HG03457 (cell line): ENCODE results near the gene RHOV.
"Not testable (repeated sequence)": the region's sequence is repeated elsewhere in the genome, so short reads cannot be mapped to it uniquely, and the experiment has no call there.

Source experiments
- ATAC-seq: cut with Tn5 transposase; IDR thresholded peaks from one replicate; pipeline ENCODE4 v1.9.1; 2021; ENCODE audit warnings: moderate number of reproducible peaks; ENCODE audit not compliant: unreplicated experiment

The RHOV gene

GRCh38 chr15:40875991-40876730, 2.1 kb upstream of the RHOV start:
- no peak for ATAC-seq

DNA sequence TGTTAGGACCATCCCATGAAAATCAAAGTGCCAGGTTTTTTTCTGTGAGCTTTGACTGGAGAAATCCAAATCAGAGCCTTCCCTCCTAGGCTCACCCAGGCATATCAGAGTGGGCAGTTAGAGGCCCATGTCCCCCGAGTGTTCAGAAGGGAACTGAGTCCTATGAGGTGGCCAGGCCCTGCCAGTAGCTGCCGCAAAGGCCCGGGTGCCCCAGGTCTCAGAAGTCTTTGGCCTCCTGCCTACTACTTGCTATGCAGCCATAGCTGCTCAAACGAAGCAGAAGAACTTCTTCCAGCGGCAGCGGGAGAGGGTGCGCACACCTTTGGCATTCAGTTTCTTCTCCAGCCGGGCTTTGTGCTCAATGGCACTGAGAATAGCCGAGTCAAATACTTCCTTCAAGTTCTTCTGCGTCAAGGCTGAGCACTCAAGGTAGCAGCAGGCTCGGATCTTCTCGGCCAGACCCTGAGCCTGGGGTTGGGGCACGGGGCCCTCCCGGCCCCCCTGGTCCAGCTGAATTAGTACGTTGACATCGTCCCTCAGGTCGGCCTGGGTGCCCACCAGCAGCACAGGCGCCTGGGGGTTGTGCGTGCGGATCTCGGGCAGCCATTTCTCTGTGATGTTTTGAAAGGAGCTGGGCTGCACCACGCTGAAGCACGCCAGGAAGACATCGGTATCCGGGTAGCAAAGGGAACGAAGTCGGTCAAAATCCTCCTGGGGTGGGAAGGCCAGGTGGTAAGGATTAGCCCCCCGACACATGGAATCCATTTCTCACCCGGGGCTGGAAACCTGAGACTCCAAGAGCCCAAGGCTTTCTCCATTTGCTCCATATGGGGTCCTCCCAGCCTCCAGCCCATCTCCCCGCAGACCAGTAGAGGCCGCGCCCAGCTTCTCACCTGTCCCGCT, 992 bp downstream of the RHOV start:
- no peak for ATAC-seq

- no peak for ATAC-seq
These were observed 2.1 kb downstream of the RHOV start for GRCh38 chr15:40871749-40872617.

GRCh38 chr15:40870716-40871115, 3.3 kb downstream of the RHOV start:
- ATAC-seq: no peak

GRCh38 chr15:40869686-40870085, 4.3 kb downstream of the RHOV start:
- ATAC-seq: no peak

DNA sequence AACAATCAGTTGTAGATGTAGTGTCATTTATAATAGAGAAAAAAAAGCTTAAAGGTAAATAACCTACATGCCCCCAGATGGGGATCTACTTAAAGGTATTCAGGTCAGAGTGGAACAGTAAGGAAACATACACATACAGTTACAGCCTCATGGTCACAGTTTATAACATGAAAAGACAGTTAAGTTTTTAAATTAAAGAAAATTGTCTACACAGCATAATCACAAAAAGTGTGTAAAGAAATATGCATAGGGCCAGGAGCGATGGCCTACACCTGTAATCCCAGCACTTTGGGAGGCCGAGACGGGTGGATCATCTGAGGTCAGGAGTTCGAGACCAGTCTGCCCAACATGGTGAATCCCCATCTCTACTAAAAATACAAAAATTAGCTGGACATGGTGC, 6.8 kb downstream of the RHOV start:
- ATAC-seq: no peak

GRCh38 chr15:40863660-40864270, 10.3 kb downstream of the RHOV start:
- no peak for ATAC-seq

DNA sequence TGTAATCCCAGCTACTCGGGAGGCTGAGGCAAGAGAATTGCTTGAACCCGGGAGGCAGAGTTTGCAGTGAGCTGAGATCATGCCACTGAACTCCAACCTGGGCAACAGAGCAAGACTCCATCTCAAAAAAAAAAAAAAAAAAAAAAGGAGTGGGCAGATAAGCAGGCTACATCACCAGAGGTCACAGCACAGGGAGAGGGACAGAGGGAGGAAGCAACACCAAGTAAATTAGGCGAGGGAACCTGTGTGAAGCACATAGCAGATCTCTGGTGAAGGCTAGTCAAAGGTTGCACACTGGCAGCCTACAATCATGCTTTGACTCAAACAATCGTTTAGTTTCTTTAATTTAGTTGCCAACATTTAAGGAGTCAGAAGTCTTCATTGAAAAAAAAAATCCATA, 12.9 kb downstream of the RHOV start:
- ATAC-seq: not testable (repeated sequence)

DNA sequence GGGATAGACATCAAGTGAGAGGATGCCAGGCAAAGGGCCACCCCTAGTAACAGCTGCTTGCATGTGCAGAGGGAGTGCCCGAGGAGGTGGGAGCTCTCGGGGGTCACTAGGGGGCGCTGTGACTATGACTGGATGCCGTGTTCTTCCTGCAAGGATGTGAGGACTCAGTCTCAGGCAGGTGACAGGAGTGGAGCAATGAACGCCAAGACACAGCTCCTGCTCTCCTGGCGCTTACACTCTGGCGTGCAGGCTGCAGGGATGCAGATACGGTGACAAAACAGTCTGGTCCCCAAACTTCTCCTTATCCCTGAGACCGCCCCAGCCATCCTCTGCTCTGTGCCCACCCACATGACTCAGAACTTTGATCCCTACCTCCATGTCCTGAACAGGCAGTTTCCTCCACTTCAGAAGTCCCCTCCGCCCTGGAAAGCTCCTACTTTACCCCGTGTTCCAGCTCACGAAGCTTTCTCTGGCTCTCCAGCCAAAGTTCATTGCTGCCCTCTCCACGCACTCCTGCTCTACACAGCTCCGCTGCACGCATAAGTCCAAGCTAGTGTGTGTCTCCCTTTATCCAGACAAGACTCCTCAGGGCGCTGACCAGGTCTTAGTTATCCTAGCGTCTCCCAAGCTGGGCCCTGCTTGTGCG, 14.7 kb downstream of the RHOV start:
- ATAC-seq: no peak

- no peak for ATAC-seq
These were observed 15.3 kb downstream of the RHOV start for GRCh38 chr15:40858706-40859105.

- no peak for ATAC-seq
These were observed 16.3 kb downstream of the RHOV start for GRCh38 chr15:40857601-40858341.

GRCh38 chr15:40856746-40857145, 17.3 kb downstream of the RHOV start:
- ATAC-seq: no peak

DNA sequence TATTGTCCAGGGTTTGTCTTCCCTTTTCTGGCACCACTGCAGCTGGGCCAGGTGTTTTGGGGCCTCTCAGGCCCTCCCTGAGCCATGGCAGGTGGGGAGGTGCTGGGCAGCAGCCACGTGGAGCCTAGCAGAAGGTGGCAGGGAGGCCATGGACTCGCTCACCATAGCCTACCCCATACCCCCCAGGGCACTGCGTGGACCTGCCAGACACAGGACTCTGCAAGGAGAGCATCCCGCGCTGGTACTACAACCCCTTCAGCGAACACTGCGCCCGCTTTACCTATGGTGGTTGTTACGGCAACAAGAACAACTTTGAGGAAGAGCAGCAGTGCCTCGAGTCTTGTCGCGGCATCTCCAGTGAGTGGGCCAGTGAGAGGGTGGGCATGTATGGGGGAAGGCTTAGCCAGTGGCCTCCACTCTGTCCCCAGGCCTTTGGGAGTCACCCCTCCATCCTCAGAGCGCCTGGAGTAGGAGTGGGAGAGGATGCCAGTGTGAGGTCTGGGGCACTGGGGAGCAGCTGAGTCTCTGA, 18.3 kb downstream of the RHOV start:
- no peak for ATAC-seq

DNA sequence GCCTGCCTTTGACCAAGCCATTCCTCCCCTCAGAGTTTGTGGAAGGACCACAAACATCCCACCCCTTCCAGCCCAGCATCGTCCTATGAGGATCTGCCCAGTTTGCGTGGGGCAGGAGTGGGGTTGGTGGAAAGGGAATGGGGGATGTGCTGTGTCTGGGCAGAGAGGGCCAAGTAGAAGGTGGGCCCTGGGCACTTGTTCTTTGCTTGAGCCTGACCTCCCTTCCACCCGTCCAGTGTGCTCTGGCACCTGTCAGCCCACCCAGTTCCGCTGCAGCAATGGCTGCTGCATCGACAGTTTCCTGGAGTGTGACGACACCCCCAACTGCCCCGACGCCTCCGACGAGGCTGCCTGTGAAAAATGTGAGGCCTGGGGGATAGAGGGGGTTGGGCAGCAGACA, 19.9 kb downstream of the RHOV start:
- no peak for ATAC-seq

- no peak for ATAC-seq
These were observed 20.7 kb downstream of the RHOV start for GRCh38 chr15:40853241-40853890.

DNA sequence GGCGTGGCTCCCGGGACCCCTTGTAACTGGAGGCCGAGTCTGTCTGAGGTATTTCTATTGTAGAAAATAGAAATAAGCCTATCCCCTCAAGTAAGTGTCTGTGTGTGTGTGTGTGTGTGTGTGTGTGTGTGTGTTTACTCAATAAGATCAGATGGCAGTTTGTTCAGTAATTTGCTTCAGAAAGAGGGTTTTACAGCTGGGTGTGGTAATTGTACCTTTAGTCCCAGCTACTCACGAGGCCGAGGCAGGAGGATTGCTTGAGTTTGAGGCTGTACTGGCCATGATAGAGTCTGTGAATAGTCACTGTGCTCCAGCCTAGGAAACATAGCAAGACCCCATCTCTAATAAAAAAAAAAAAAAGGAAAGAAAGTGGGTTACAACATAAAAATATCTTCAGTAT, 21.5 kb downstream of the RHOV start:
- no peak for ATAC-seq

DNA sequence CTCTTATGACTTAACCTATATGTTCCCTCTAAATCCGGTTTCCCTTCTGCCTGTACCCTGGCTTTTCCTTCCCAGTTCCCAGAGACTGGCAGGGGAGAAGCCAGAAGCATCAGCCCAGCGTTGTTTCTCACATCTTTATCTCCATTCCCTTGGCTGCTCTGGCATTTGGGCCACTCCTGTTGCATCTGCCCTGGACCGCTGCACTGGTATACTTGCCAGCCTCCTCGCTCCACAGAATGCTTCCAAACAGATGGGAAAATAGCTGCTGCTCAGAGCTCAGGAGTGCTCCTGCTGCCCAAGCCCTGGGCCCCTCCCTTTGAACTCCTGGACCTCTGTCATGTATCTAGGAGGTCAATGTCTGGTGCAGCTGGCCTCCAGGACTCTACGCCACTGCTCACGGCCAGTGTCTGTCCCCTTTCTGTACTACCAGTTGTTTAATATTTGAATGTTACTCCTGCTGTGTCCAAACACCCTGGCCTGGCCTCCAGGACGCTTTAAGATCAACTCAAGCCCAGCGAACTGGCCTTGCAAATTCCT, 23.4 kb downstream of the RHOV start:
- ATAC-seq: no peak

GRCh38 chr15:40847223-40847961, 26.6 kb downstream of the RHOV start:
- no peak for ATAC-seq
